ENCODE data around the gene SSX7.
"Not testable (repeated sequence)": the region's sequence is repeated elsewhere in the genome, so short reads cannot be mapped to it uniquely, and the experiment has no call there.

GRCh38 chrX:52603151-52603550, 51.5 kb downstream of the SSX7 start:
- TF ChIP-seq REST (IDR thresholded peaks at IDR 0.05; ENCODE audit: unreplicated experiment); EZH2 (IDR thresholded peaks at IDR 0.05; ENCODE audit: low read depth, unreplicated experiment); EZH2phosphoT487 (IDR thresholded peaks at IDR 0.05; ENCODE audit: unreplicated experiment): not testable (repeated sequence)

All from GM23338 (cell line).